ENCODE data around the gene TMEM156. TPM values are rescaled to one million over a fixed set of nuclear protein-coding genes. Genes with fewer than 3 reads are reported as not detected.

TMEM156 gene
- polyA plus RNA-seq, 1 experiment = 0.07 TPM

DNA sequence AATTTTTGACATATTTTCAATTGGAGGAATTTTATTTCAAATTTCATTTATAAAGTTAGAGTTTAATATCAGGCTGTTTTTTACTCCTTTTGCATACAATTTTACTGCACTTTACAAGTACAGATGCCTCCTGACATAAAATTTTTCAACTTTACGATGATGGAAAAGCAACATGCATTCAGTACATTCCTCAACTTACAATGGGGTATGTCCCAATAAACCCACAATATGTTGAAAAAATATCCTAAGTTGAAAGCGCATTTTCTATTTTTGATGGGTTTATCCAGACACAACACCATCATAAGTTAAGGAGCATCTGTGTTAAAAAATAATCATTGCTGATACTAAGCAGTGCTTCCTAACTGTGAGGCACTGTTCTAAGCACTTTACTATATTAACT lies 34.2 kb upstream of the TMEM156 start:
- CTCF ChIA-PET = no interaction called here
- no peaks in the 10 kb centered on the region for H3K27me3 ChIP-seq (ENCODE audit: control insufficient read depth, insufficient read depth, low read length)
- DNase-seq (ENCODE audit: low read depth) = no peak
- H3K4me3 ChIP-seq (ENCODE audit: low read depth, low read length) = no peak overlapping the region
- POLR2A ChIA-PET = no interaction called here
- TF ChIP-seq, protein P1, sequence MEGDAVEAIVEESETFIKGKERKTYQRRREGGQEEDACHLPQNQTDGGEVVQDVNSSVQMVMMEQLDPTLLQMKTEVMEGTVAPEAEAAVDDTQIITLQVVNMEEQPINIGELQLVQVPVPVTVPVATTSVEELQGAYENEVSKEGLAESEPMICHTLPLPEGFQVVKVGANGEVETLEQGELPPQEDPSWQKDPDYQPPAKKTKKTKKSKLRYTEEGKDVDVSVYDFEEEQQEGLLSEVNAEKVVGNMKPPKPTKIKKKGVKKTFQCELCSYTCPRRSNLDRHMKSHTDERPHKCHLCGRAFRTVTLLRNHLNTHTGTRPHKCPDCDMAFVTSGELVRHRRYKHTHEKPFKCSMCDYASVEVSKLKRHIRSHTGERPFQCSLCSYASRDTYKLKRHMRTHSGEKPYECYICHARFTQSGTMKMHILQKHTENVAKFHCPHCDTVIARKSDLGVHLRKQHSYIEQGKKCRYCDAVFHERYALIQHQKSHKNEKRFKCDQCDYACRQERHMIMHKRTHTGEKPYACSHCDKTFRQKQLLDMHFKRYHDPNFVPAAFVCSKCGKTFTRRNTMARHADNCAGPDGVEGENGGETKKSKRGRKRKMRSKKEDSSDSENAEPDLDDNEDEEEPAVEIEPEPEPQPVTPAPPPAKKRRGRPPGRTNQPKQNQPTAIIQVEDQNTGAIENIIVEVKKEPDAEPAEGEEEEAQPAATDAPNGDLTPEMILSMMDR (IDR thresholded peaks at IDR 0.05; ENCODE audit: insufficient read depth, low read depth, low read length) = no peak
- H3K36me3 ChIP-seq (ENCODE audit: control insufficient read depth, insufficient read depth, low read length) = no peaks in the 10 kb centered on the region

- Histone ChIP-seq H3K27me3 (ENCODE audit: control insufficient read depth, insufficient read depth, low read length) (no peaks in the 10 kb centered on the region), H3K4me3 (ENCODE audit: low read depth, low read length) (no peak overlapping the region), H3K36me3 (ENCODE audit: control insufficient read depth, insufficient read depth, low read length) (no peaks in the 10 kb centered on the region)
- CTCF ChIA-PET = no interaction called here
- TF ChIP-seq, protein P1 (IDR thresholded peaks at IDR 0.05; ENCODE audit: insufficient read depth, low read depth, low read length) = no peak
- no peak for DNase-seq (ENCODE audit: low read depth)
- POLR2A ChIA-PET = no interaction called here
These were observed 31.2 kb upstream of the TMEM156 start for GRCh38 chr4:39063430-39063829.

GRCh38 chr4:39062770-39063097 lies 30.5 kb upstream of the TMEM156 start:
- Histone ChIP-seq H3K36me3 (ENCODE audit: control insufficient read depth, insufficient read depth, low read length) (no peaks in the 10 kb centered on the region), H3K27me3 (ENCODE audit: control insufficient read depth, insufficient read depth, low read length) (no peaks in the 10 kb centered on the region), H3K4me3 (ENCODE audit: low read depth, low read length) (no peak overlapping the region)
- ChIA-PET CTCF (no interaction called here), POLR2A (no interaction called here)
- TF ChIP-seq, protein P1 (IDR thresholded peaks at IDR 0.05; ENCODE audit: insufficient read depth, low read depth, low read length) = no peak
- no peak for DNase-seq (ENCODE audit: low read depth)

DNA sequence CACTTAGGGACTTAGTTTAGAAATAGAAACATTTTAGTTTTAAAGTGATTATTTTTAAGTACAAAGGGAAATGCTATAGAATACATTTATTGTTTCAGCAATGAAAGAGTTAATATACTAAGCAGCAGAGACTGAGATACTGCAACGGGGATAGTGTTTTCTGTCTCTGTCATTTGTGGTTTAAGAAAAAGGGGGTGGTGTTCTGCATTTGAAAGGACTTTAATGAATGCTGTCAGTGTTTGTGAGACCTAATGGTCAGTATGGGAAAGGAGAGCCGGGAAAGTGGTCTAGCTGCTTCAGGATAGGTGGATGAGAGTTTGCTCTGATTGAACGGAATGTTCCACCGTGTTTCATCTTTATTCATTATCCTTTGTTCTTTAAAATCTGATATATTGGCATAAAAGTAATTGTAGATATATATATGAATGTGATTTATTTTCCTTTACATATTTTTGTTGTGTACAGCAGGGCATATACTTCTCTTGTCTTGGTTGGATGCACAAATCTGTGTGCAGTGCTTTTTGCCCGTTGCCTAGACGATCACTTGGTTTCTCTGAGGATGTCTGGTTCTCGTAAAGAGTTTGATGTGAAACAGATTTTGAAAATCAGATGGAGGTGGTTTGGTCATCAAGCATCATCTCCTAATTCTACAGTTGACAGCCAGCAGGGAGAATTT lies 30.0 kb upstream of the TMEM156 start, which contains the start of gene KLHL5:
Gene KLHL5, plus strand, starts transcription at position 139 of the 676 bp plus-strand sequence. Its CDS starts 421 bp downstream, at position 560.
- DNase-seq (ENCODE audit: low read depth) = no peak
- TF ChIP-seq, protein P1 (IDR thresholded peaks at IDR 0.05; ENCODE audit: insufficient read depth, low read depth, low read length) = no peak
- no peak within 1 kb of the TSS for H3K4me3 ChIP-seq (ENCODE audit: low read depth, low read length)
- H3K36me3 ChIP-seq (ENCODE audit: control insufficient read depth, insufficient read depth, low read length) = no peaks in the 10 kb centered on the region
- POLR2A ChIA-PET = no interaction called here
- CTCF ChIA-PET = interaction anchor here (1.4 kb wide), 1 partner anchor 73 kb away, joined by 3 read pairs; no protein-coding TSS in a partner anchor
- no peaks in the 10 kb centered on the region for H3K27me3 ChIP-seq (ENCODE audit: control insufficient read depth, insufficient read depth, low read length)

GRCh38 chr4:39061457-39061856 lies 29.2 kb upstream of the TMEM156 start:
- Histone ChIP-seq H3K27me3 (ENCODE audit: control insufficient read depth, insufficient read depth, low read length) (no peaks in the 10 kb centered on the region), H3K36me3 (ENCODE audit: control insufficient read depth, insufficient read depth, low read length) (no peaks in the 10 kb centered on the region), H3K4me3 (ENCODE audit: low read depth, low read length) (no peak overlapping the region)
- TF ChIP-seq, protein P1 (IDR thresholded peaks at IDR 0.05; ENCODE audit: insufficient read depth, low read depth, low read length) = no peak
- CTCF ChIA-PET = interaction anchor here (1.4 kb wide), 1 partner anchor 74 kb away, joined by 3 read pairs; no protein-coding TSS in a partner anchor
- POLR2A ChIA-PET = interaction anchor here (0.6 kb wide), 1 partner anchor 29 kb away, joined by 3 read pairs; no protein-coding TSS in a partner anchor
- DNase-seq (ENCODE audit: low read depth) = no peak
